8988T (cell line): ENCODE measurements around the gene KRTAP5-3.

Experiments
- DNase-seq: peaks from one replicate; pipeline ENCODE4 v3.0.0; 2011

The KRTAP5-3 gene

GRCh38 chr11:1642288-1643145 lies 34.3 kb upstream of the KRTAP5-3 start:
- DNase-seq = no peak

GRCh38 chr11:1641096-1641495 lies 32.8 kb upstream of the KRTAP5-3 start:
- no peak for DNase-seq

- DNase-seq = peak; percentile 94
Measured at GRCh38 chr11:1640076-1640946, 32.0 kb upstream of the KRTAP5-3 start.

- DNase-seq = no peak
Measured at GRCh38 chr11:1639666-1640065, 31.4 kb upstream of the KRTAP5-3 start.

- DNase-seq = no peak
Measured at GRCh38 chr11:1639102-1639620, 30.9 kb upstream of the KRTAP5-3 start.

DNA sequence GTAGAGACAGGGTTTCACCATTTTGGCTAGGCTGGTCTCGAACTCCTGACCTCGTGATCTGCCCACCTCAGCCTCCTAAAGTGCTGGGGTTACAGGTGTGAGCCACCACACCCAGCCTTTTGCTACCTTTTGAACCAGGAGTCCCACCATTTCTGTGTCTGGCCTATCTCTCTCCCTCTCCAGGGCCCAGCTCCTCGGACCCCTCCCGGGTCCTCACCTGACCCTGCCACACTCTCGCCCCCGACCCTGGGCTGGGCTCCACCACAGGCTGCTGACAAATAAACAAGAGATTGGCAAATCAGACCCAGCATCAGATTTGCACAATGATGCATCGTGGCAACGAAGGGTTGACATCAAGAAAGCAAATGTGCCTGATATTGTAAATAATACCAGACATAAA lies 30.1 kb upstream of the KRTAP5-3 start:
- no peak for DNase-seq

GRCh38 chr11:1637628-1638027 lies 29.4 kb upstream of the KRTAP5-3 start:
- DNase-seq = no peak

DNA sequence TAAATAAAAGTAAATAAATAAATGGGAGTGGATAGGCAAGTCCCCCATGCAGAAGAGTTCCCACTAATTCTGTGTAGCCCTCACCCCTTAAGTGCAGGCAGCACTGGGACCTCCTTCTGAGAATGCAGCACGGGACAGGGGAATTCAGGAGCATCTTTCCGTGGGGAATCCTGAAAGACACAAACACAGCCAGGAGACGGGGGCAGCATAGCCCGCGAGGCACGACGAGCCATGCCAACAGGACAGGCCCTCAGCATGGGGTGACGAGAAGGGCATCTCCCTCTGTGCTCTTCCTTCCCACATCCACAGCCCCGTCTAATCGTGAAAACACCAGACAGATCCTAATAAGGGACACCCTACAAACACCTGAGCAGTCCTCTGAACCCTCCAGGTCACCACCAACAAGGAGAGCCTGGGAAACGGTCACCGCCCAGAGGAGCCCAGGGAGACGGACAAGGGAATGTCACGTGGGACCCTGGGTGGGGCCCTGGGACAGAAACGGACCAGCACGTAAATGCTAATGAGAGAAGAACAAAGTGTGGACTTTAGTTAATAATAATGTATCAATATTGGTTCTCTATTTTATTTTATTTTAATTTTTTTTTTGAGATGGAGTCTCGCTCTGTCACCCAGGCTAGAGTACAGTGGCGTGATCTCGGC lies 28.2 kb upstream of the KRTAP5-3 start:
- no peak for DNase-seq

- no peak for DNase-seq
Measured at GRCh38 chr11:1633864-1634263, 25.6 kb upstream of the KRTAP5-3 start.

- DNase-seq = no peak
Measured at GRCh38 chr11:1632053-1632714, 23.9 kb upstream of the KRTAP5-3 start.

DNA sequence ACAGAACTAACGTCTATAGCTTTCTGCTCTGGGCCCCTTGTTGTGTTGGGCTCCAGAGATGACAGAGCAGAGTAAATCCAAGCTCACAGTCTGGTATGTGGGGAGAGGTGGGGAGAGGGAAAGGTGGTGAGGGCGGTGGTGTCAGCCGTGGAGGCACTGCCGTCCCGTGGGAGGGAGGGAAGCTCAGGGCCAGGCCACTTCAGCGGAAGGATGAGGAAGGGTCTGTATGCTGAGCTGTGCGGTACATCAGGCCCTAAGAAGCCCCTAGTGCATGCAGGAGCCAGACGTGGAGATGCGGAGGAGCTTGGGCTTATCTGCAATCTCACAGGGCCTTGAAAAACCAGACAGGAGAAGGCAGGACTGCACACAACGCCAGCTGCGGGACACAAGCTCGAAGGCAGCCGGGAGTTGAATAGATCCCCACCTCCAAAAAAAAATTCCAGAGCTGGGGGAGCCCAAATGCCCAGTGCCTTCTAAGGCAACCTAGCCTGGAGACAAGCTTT lies 22.9 kb upstream of the KRTAP5-3 start:
- DNase-seq = no peak

DNA sequence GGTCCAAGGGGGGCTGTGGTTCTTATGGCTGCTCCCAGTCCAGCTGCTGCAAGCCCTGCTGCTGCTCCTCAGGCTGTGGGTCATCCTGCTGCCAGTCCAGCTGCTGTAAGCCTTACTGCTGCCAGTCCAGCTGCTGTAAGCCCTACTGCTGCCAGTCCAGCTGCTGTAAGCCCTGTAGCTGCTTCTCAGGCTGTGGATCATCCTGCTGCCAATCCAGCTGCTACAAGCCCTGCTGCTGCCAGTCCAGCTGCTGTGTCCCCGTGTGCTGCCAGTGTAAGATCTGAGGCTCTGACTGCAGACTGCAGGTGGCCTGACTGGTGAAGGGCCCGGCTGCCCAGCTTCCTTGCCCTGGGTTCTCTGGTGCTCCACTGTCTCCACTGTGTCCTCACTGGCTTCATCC lies 22.0 kb upstream of the KRTAP5-3 start:
- no peak for DNase-seq

- no peak for DNase-seq
Measured at GRCh38 chr11:1629326-1630185, 21.3 kb upstream of the KRTAP5-3 start, which contains the start of gene KRTAP5-5. TSS of gene KRTAP5-5 (plus strand) at chr11:1629775. CDS start at chr11:1629841, 66 bp downstream.

DNA sequence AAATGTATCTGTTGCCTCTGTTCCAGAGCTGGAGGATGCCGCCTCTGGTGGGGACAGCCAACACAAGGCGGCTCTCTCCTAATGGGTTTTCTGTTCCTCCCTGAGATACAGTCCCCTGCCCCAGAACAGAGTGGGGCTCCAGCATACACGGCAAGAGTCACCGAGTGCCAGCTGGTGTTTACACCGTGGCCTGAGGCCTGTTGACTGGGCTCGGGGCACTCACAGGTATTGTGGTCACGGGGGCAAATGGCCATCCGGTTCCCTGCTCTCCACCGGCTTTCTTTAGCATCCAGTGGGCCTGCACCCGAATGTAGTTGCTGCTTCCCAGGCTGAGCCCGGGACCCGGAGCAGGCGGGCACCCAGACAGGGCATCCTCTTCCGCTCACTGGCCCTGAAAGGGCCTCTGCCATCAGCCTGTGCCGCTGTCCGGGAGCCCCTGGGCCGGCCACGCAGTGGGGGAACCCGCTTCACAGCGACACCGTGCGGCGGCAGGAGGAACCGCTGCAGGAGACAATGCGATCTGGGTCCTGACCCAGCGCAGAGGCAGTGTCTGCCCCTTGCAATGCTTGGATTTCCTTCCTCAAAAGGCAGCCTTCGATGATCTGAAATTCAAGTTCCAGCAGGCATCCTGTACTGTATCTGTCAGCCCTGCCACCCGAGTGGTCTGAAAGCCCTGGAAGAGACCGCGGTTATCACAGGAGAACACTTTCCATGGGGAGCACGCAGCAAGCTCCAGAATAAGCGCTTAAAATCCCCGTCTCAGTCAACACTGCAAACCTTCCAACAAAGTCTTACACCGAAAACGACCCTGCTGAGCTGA lies 20.5 kb upstream of the KRTAP5-3 start:
- peak; percentile 95 for DNase-seq

GRCh38 chr11:1625541-1625940 lies 17.3 kb upstream of the KRTAP5-3 start:
- no peak for DNase-seq

DNA sequence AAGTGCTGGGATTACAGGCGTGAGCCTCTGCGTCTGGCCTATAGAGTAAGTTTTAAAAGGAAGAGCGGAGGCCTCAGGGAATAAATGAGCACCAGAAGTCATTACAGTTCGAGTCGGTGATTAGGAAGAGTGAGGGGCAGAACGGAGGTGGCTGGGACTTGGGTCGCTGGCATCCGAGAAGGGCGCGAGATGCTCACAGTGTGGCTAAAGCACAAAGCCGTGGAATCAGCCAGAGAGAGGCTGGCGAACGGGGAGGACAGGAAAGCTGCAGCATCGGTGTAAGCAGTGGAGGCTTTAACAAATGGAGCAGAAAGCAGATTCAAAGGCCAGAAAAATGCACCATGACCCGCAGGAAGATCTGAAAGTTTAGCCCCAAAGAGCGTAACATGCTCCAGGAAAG lies 16.4 kb upstream of the KRTAP5-3 start:
- DNase-seq = no peak

DNA sequence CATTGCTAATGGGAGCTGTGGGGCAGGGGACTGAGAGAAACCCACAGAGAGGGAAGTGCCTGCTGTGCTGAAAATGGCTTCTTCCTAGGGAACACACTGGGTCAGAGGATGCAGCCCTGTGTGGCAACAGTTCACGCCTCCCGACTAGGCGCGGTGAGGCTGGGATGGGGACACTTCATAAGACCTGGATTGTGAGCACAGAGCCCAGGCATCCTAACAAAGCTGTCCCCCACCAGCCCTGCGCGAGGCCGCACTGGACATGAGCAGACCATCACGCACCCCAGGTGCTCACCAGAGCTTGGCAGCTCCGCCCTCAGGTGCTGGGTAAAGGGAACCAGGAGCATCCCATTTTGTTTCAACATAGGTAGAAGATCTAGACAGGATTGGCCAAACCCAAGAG lies 15.5 kb upstream of the KRTAP5-3 start:
- DNase-seq = no peak

DNA sequence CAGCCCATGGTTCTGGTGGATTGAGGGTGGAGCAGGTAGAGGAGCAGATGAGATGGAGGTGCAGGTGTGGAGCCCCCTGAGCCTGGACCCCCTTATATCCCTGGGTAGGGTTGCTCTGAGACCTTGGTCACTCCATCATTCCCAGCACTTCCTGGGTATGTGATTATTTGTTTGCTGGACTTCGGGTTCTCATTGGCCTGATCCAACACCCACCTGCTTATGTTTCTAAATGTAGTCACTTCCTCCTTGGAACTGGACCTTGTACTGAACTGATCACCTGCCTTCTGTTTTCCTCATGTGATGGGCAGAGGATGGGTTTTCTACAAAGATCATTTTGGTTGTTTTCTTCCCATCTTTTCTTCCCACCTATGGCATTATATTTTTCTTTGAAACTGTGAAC lies 13.8 kb upstream of the KRTAP5-3 start, which contains the start of gene KRTAP5-4:
TSS of gene KRTAP5-4 (minus strand) at position 53 of the 400 bp plus-strand sequence. CDS start at position 8, 45 bp downstream.
- no peak for DNase-seq

GRCh38 chr11:1619449-1619848 lies 11.2 kb upstream of the KRTAP5-3 start:
- DNase-seq = no peak

GRCh38 chr11:1618231-1618630 lies 10.0 kb upstream of the KRTAP5-3 start:
- no peak for DNase-seq
